HG02642 (cell line): ENCODE results near the gene ZNF620.
"Not testable (repeated sequence)": the region's sequence is repeated elsewhere in the genome, so short reads cannot be mapped to it uniquely, and the experiment has no call there.

Experiments
- ATAC-seq: cut with Tn5 transposase; IDR thresholded peaks from one replicate; pipeline ENCODE4 v1.9.1; 2021; ENCODE audit warnings: mild to moderate bottlenecking; ENCODE audit not compliant: unreplicated experiment, poor library complexity

ZNF620 gene

DNA sequence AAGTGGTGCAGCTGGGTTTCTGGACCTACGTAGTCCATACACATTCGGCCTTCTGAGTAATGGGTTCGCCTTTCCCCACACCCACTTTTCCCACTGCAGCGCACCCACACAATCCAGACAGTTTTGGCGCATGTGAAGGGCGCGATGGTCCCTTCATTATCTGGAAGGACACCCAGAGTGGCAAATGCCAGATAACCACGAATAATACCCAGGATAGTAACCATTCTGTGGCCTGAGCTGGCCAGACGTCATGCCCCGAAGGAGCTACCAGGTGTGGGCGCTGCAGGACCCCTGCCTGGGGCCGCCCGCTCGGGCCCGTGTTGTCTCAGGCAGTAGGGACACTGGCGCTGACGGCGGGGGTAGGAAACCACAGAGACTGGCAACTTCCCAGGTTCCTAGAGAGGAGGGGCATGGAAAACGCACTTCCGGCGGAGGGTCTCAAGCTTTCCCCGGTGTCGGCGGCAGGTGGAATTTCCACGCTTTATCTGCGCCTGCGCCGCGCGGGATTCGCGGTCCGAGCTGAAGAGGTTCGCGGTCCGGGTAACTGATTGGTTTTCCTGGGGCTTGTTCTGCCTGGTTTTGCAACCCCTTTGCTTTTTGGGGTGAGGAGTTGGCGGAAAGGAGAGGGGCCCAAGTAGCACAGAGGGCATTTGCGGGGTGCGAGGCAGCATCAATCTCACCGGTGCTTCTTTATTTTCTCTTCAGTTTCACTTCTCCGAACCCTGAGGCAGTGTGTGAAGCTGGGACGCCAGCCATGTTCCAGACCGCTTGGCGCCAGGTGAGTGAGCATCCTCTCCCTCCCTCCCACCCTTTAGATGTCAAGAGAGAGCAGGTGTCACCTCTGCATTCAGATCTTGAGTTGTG, at the start of gene ZNF620:
TSS of gene ZNF620 (plus strand) at position 441 of the 864 bp plus-strand sequence. CDS start at position 755, 314 bp downstream.
- ATAC-seq = peak; percentile 92

DNA sequence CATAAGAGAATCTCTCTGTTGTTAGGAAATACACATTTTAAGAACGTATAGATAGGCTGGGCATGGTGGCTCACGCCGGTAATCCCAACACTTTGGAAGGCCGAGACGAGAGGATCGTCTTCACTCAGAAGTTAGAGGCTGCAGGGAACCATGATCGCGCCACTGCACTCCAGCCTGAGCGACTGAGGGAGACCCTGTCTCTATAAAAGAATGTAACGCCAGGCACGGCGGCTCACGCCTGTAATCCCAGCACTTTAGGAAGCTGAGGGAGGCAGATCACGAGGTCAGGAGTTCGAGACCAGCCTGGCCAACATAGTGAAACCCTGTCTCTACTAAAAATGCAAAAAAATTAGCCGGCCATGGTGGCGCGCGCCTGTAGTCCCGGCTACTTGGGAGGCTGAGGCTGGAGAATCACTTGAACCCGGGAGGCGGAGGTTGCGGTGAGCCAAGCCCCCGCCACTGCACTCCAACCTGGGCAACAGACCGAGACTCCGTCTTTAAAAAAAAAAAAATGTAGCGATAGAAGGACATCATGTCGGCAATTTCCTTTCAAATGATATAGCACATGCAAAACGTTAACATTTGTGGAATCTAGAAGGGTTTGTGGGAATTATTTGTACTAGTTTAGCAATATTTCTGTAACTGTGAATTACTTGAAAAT, 49.4 kb upstream of the ZNF620 start:
- no peak for ATAC-seq

DNA sequence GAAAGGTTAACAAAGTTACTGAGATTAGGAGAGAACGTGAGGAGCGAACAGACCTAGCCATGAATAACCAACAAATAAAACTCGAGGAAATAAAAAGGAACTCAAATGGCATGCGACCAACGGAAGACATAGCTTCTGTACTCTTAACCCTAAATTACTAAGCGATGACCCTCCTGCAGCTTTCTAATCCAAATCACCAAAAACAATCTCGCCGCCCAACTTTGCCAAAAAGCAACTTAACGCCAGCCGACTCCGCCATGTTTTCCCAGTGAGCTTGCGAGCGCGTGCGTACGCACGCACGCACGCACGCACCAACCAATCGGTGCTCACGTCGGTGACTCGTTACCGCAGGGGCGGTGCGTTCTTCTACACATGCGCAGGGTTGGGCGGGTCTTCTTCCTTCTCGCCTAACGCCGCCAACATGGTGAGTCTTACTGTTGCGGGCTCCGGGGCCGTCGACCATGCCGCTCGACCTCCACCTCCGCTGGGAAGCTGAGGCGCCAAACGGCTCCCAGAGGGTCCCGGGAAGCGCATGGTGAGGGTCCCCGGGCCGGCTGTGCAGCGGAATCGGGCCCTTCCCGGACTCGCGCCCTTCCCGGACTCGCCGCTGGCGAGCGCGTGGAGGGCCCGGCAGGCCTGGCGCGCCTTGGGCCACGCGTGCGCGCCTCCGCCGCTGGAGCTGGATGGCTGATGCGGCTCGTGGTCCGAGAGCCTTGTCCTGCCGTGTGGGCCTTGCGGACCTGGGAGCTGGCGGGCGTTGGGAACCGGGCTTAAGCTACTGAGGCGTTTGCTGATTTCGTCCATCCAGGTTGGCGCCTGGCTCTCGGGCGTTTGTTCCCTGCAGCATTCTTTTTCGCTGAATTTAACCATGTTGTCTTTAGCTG, 48.7 kb upstream of the ZNF620 start, which contains the start of gene RPL14:
TSS of gene RPL14 (plus strand) at position 400 of the 884 bp plus-strand sequence. CDS start at position 533, 133 bp downstream.
- peak; percentile 75 for ATAC-seq

DNA sequence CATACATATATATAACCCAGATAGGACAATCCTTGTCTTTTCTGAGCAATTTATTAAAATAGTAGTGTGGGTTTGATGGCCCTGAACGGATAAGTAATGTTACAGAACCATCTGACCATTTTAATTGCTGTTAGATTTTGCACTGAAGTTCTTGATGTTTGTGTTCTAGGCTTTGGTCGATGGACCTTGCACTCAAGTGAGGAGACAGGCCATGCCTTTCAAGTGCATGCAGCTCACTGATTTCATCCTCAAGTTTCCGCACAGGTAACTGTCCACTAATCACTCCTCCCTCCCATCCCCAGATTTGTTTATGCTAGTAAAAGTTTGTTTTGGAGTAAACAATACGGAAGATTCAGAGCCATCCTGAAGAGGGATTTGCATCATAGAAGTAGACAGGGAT, 47.4 kb upstream of the ZNF620 start:
- no peak for ATAC-seq

DNA sequence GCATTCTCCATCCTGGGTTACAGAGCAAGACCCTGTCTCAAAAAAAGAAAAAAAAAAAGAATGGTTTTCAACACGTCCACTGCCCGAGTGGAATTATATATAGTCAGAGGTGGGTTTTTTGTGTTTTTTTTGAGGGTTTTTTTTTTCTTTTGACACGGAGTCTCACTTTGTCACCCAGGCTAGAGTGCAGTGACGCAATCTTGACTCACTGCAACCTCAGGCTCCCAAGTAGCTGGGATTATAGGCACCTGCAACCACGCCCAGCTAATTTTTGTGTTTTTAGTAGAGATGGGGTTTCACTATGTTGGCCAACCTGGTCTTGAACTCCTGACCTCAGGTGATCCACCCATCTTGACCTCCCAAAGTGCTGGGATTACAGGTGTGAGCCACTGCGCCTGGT, 45.4 kb upstream of the ZNF620 start:
- ATAC-seq = not testable (repeated sequence)

DNA sequence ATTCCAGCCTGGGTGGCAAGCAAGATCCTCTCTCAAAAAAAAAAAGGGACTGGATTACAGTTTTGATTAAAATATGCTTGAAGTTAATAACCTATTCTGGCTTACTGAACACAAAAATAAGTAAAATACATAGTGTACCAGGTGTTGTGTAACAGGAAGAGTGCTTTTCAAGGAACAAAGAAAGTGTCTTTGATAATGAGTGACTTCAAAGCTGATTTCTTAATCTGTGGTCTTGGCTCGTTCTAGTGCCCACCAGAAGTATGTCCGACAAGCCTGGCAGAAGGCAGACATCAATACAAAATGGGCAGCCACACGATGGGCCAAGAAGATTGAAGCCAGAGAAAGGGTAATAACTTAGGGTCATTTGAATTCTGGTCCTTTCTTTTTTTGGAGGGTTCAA, 44.7 kb upstream of the ZNF620 start:
- no peak for ATAC-seq

DNA sequence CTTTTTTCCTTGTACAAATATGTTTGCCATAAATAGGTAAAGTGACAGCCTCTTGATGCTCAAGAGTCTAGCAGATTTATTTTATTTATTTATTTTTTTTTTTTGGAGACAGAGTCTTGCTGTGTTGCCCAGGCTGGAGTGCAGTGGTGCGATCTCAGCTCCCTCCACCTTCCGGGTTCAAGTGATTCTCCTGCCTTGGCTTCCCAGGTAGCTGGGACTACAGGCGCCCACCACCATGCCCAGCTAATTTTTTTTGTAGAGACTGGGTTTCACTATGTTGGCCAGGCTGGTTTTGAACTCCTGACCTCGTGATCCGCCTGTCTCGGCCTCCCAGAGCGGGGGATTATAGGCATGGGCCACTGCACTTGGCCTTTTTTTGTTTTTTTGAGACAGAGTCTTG, 43.0 kb upstream of the ZNF620 start:
- not testable (repeated sequence) for ATAC-seq

DNA sequence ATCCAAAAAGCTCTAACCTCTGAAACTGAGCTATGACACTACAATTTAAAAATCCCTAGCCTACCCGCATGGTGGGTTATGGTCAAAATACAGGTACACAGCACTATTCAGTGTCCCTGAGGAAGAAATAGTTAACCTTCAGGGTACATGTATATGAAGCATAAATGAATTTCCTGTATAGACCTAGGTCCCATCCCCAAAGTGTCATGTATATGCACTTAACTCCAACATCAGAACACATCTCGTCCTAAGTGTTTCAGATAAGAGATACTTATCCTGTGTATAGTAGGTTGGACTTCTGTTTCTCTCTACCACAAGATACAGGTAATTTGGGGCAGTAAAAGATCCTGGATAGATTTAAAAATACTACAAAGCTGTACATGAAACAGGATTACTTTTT, 42.3 kb upstream of the ZNF620 start:
- no peak for ATAC-seq

DNA sequence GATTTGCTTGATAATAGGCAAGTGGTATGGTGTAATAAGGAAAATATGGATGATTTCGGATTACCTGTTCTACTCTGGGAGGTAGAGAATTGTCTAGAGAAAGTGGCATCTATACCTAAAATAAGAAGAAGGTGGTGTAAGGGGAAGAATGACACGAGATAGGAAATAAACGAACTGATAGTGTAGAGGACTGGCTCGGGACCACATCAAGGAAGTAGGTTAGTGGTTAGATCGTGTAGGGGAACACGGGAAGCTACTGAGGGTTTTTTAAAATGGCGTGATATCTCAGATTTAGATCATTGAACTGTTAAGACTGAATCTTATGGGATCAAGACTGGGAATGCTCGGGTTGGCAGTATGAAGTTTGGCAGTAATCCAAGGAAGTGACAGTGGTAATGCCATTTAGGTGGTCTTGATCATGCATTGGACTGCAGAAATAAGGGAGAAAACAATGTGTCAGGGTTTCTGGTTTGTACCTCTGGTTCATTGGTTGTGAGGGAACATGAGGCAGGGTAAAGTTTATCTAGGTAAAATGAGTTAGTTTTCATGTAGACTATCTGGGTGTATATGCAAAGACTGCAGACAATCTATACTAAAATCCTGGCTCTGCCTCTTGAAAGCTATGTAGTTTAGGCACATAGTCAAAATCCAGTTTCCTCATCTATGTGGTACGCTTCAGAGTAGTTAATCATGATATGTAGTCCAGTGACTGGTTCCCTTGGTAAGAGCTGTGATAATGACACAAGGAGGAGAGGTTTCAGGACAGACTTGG, 41.3 kb upstream of the ZNF620 start:
- no peak for ATAC-seq

DNA sequence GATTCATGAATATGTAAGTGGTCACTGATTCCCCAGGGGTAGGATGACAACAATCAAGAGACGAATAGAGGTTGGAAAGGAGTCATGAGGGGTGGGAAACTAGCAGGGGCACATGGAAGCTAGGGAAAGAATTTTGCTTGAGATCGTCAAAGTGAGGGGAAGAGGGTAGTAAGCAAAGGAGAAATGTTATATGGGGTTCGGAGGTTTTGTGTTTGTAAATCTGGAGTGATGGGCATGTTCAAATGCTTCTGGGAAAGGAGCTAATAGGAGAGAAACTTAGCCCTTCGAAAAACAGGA, 40.8 kb upstream of the ZNF620 start:
- ATAC-seq = no peak

DNA sequence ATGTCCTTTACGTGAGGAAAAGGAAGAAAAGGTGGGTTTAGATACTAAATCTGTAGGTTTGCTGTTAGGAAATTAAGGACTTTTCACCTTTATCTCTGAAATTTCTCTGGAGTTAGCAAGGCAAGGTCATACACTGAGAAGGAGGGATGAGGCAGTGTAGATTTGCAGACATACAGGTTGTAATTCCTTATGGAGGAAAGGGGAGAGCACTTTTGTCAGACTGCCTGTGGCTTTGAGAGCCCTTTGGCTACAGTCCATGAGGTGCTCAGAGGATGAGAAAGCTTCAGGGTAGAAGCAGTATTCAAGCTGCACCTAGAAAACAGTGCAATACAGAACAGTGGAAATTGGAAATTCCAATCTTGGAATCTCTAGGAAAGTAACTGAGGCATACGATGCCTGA, 40.4 kb upstream of the ZNF620 start:
- ATAC-seq = no peak

DNA sequence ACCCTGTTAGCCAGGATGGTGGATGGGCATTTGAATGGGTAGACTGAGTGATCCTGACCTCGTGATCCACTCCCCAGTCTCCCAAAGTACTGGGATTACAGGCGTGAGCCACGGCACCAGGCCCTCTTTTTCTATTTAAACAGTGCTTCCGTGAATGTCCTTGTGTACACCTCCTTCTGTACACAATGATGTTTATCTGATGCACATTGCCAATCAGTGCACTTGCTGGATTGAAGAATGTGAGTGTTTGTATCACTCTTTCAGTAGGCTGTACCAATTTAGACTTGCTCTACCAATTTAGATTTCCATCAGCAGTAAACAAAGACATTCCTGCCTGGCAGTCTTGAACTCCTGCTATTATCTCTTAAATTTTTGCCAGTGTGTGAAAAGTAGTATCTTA, 37.8 kb upstream of the ZNF620 start:
- no peak for ATAC-seq

DNA sequence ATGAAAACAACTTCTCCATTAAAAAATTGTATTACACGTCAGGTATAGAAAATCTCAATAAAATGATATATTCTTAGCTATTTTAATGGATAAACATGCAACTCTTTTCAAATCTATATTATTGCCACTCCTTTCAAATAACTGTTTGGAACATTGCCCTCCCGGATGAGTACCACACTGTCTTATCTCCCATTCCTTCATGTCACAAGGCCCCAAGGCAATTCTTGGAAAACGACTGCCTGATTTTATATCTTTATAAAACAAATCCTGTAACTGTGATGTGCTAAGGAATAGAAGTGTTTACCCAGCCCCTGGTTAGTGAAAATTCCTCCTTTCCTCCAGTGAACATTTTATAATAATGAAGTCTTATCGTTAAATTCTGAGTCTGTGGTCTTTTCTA, 35.1 kb upstream of the ZNF620 start:
- no peak for ATAC-seq

DNA sequence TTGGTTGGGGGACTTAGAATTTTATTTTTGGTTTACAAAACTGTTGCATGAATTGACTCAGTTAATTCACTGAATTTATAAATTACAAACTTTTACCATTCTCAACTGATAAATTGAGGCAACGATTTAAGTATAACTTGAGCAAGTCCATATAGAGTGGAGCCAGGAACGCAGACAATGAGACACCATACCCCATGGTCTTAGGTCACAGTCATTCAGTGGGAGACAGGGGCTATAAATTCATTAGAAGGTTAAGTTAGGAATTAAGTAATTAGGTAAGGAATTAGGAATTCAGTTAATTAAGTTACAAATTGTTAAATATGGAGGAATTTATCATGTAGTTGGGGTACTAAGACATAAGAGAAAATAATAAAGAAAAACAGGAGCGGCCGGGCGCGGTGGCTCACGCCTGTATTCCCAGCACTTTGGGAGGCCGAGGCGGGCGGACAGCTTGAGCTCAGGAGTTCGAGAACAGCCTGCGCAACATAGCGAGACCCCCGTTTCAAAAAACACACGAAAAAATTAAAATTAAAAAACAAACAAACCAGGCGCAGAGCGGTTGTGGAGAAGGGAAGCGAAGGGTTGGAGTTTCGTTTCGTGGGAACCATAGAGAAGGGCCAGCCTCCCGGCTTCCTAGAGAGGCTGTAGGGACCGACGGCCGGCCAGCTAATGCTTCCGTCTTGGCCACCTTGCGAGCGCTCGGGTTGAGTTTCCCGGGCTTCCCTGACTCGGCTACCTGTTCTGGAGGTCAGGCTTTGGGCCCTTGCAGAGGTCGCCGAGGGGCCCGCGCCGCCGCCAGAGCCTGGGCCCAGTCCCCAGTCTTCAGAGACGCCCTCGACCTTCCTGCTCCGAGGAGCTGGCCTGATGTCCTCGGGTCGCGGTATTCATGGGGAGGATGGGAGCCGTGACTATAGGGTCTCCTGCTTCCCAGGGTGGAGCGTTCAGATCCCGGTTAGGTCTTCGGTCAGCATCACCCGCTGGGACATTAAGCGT, 29.1 kb upstream of the ZNF620 start, which contains the start of gene ZNF619:
TSS of gene ZNF619 (plus strand) at position 645 of the 993 bp plus-strand sequence. CDS start 858 bp downstream, outside the sequence.
- ATAC-seq = peak; percentile 89

DNA sequence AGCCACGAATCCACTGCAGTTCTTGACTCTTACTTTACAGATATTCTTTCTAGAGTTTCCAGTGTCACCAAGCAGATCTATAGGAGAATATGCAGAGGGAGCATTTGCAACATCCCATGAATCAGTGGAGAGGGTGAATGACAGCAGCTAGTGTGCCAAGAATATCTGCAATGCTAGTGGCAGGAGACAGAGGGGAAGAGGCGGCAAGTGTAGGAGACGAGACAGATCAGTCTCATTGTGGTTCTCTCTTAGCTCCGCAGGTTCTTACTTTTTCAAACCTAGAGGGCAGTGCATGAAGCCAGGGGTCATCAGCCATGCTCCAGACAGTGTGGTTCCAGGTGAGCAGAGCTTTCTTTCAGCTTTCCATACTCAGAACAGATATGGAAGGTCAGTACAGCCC, 28.2 kb upstream of the ZNF620 start:
- no peak for ATAC-seq

DNA sequence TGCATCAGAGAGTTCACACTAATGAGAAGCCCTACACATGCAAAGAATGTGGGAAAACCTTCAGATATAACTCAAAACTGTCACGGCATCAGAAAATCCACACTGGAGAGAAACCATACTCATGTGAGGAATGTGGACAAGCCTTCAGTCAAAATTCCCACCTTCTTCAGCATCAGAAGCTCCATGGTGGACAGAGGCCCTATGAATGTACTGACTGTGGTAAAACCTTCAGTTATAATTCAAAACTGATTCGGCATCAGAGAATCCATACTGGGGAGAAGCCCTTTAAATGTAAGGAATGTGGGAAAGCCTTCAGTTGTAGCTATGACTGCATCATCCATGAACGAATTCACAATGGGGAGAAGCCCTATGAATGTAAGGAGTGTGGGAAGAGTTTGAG, 18.7 kb upstream of the ZNF620 start:
- ATAC-seq = no peak

DNA sequence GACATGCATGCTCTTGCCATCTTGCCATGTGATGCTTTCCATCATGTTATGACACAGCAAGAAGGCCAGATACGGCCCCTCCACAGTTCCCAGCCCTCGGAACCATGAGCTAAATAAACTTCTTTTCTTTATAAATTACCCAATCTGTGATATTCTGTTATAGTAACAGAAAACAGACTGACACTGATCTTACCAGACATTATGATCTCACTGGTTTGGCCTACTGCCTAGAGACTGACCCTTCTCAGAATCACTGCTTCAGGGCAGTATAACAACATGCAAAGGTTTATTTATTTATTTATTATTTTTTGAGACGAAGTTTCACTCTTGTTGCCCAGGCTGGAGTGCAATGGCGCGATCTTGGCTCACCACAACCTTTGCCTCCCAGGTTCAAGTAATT, 14.9 kb upstream of the ZNF620 start:
- ATAC-seq = no peak

DNA sequence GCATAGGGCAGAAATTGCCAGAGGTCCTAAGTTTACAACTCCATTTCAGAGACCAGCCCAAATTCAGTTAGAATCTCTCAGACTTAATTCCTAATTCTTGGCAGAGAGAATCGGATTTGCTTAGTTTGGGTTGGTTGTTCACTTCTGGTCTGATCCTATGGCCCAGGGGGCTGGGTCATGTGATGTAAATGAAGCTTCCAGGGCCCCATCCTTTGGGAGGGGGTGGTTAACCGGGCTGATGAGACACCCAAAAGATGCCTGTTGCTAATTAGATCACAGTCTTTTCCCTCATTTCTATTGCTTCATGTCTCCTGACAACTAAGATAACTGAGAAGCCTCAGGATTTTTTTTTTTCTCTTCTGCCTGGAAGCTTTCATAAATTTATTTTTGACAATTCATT, 11.1 kb upstream of the ZNF620 start:
- no peak for ATAC-seq

DNA sequence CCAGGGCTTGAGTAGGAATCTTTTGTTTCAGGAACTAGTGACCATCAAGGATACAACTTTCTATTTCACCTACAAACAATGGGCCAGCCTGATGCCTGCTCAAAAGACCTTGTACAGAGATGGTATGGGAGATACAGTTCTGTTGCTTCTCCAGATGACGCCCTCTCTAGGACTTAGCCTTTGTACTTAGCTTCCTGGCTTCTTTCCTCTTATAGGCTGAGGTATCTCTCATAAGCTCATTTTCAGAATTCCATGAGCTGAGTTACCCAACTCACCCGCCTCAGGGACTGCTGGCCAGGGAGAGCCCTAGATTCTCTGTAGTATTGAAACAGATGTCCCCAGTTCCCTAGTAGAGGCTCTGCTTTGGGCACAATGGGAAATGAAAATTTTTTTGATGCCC, 8.6 kb upstream of the ZNF620 start:
- no peak for ATAC-seq
